NCI-H82 (cell line): ENCODE data around the gene MED10.

Experiments
- DNase-seq: peaks from one replicate; lab custom pipeline; 2025; lab: John Stamatoyannopoulos, UW

The MED10 gene

DNA sequence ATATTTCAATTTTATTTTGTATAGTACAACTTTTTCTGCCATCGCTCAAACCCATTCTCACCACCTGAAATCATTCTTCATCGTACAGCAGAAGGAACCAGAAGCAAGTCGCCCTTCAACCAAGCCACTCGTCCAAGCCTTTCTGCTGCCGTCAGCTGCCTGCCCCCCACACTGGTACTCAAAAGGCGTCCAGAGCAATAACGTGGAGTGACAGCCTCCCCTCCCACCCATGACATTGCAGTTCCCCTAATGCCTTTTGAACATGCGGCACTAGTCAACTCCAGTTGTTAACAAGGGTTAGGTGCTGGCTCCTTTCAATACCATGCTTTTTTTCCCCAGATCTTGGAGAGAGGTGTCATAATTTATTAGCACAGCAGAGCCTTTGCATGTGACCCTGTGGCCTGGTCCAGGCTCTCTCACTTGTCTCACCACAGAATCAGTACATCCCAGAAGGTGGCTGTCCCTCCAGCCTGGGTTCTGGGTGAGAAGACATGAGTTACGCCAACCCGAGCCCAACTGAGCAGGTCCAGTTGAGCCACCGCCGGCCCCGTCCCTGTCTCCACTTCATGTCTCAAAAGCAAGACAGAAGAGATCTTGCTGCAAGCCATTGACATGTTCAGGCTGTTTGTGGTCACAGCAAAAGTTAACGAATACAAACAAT, 20.4 kb upstream of the MED10 start:
- no peak for DNase-seq

- no peak for DNase-seq
Measured at GRCh38 chr5:6397536-6398269, 19.4 kb upstream of the MED10 start.

DNA sequence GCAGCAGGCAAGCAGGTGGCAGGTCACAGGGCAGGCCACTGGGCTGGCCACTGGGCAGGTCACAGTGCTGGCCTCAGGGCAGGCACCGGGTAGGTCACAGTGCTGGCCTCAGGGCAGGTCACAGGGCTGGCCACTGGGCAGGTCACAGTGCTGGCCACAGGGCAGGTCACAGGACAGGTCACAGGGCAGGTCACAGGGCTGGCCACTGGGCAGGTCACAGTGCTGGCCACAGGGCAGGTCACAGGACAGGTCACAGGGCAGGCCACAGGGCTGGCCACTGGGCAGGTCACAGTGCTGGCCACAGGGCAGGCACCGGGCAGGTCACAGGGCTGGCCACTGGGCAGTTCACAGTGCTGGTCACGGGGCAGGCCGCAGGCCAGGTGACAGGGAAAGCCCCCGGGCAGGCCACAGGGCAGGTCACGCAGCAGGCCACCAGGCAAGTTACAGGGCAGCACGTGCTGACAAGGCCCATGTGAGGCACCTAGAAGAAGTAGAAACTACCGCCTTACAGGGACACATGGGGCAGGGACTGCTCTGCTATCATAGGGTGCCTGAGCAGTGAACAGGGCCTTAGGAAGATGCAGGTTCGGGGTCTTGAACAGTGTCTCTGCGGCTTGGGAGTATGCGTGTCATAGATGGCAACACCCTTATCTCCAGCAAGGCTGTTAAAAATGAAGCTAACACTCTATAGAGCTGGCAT, 18.6 kb upstream of the MED10 start:
- no peak for DNase-seq

- no peak for DNase-seq
Measured at GRCh38 chr5:6396043-6396442, 17.7 kb upstream of the MED10 start.

- no peak for DNase-seq
Measured at GRCh38 chr5:6395621-6396020, 17.3 kb upstream of the MED10 start.

DNA sequence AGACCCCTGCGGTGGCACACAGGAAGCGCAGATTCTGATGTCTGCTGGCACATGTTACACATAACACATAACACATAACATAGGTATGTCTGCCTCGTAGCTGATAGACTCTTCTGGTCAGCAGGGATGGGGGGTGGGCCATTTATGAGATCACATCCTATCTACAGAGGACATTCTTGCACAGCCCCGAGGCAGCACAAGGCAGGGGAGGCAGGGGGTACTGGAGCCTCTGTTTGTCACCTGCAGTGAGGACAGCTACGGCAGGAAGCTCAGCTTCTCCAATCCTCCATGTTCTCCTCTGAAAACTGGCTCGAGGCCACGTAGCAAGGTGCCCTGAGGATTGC, 16.7 kb upstream of the MED10 start:
- DNase-seq = no peak

DNA sequence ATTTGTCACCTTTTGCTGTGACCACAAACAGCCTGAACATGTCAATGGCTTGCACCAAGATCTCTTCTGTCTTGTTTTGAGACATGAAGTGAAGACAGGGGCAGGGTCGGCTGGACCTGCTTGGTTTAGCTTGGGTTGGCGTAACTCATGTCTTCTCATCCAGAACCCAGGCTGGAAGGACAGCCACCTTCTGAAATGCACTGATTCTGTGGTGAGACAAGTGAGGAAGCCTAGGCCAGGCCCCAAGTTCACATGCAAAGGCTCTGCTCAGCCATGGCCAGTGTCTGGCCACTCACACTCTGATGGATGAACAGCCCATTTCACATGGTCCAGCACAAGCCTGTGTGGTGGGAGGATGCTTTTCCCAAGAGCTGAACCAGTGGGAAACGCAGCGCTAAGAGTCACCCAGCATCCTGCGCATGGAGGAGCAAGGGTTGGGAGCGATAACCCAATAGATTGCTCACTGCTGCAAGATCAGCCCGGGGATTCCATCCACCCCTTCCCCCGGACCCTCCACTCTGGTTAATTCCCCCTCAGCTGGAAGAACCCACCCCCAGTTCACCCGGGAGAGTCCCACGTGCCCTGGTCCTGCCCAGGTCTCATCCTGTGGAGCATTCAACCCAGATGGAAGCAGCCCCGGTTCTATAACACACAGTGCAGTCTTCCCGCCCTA, 16.2 kb upstream of the MED10 start:
- no peak for DNase-seq

GRCh38 chr5:6393596-6394194, 15.3 kb upstream of the MED10 start:
- DNase-seq = no peak

DNA sequence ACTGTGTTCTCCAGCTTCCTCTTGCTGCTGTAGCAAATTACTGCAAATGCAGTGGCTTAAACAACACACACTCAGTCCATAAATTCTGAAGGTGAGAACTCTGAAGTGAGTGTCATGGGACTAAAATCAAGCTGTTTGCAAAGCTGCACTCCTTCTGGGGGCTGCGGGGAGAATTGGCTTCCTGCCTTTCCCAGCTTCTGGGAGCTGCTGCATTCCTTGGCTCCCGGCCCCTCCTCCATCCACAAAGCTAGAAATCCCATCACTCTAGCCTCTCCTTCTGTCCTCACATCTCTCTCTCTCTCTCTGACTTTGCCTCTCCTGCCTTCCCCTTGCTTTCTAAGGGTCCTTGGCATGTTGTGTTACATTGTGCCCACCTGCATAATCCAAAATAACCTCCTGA, 14.2 kb upstream of the MED10 start:
- DNase-seq = no peak

GRCh38 chr5:6391151-6391550, 12.8 kb upstream of the MED10 start:
- no peak for DNase-seq

- no peak for DNase-seq
Measured at GRCh38 chr5:6389946-6390530, 11.7 kb upstream of the MED10 start.

GRCh38 chr5:6389397-6389796, 11.1 kb upstream of the MED10 start:
- DNase-seq = no peak

DNA sequence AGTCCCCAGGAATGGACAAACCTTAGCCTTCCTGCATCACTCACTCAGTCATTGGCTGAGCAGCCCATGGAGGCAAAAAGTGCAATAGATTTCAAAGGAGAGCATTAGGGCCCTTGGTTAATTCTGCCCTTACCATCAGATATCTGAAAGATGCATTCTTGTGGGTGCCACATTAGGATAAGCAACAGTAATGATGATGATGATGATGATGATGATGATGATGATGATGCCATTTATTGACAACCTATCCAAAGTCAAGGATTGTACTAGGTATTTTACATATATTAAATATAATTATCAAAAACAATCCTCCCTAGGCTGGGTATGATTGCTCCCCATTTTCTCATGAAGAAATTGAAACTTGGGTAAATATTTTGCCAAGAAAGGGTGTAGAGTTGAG, 9.6 kb upstream of the MED10 start:
- DNase-seq = no peak

- no peak for DNase-seq
Measured at GRCh38 chr5:6386271-6386670, 7.9 kb upstream of the MED10 start.

GRCh38 chr5:6384856-6385255, 6.5 kb upstream of the MED10 start:
- DNase-seq = no peak

GRCh38 chr5:6383376-6383775, 5.0 kb upstream of the MED10 start:
- no peak for DNase-seq

GRCh38 chr5:6379246-6379645, 899 bp upstream of the MED10 start:
- DNase-seq = no peak

GRCh38 chr5:6378766-6379103, 388 bp upstream of the MED10 start:
- DNase-seq = no peak

GRCh38 chr5:6377582-6377904, 804 bp downstream of the MED10 start:
- DNase-seq = no peak

GRCh38 chr5:6376974-6377520, 1.3 kb downstream of the MED10 start:
- DNase-seq = no peak

DNA sequence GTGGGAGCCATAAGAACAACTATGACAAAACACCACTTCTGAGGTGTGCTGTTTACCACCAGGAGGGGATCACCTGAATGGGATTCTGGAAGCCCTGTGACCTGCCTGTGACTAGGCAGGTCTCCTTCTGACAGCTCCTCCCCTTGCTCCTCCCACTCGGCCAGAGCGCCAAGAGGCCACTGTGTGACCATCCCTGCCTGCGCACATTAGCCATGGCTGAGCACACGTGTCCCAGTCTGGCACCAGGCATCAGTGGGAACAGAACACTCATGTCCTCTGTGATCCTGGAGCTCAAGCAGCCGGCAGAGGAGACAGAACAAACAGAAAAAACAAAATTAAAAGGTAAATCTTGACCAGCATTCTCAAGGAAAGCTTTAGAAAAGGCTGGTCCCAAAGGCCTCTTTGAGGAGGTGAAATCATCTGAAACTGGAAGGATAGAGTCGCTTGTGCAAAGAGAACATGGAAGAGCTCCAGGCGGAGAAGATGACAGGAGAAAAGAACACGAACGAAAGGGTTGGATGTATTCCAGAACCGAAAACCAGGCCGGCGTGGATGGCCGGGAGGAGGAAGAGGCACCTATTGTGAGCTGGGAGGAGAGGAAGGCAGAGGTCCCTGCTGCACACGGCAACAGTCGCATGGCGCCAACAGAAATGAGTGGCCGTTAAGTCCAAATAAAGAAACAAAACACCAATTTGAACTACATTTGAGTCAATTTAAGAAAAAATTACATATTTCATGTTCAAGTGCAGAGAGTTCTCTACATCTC, 5.1 kb downstream of the MED10 start:
- no peak for DNase-seq
